Daoy (cell line): ENCODE results near the gene JPH3. TPM values are rescaled to one million over a fixed set of nuclear protein-coding genes. Genes with fewer than 3 reads are reported as not detected.

ENCODE experiments used
- DNase-seq: peaks from one replicate; pipeline ENCODE4 v3.0.0-alpha.2; 2015; ENCODE audit warnings: low read depth
- total RNA-seq: library from RNA; depleted of rRNA; stranded (reverse); fragments of >200 nt; shearing (Covaris generic); gene quantifications from 2 replicates; pipeline ENCODE4 v1.2.3, GENCODE V29; 2014

JPH3 gene
- total RNA-seq, 1 experiment from 2014 or later: 6.2 TPM

DNA sequence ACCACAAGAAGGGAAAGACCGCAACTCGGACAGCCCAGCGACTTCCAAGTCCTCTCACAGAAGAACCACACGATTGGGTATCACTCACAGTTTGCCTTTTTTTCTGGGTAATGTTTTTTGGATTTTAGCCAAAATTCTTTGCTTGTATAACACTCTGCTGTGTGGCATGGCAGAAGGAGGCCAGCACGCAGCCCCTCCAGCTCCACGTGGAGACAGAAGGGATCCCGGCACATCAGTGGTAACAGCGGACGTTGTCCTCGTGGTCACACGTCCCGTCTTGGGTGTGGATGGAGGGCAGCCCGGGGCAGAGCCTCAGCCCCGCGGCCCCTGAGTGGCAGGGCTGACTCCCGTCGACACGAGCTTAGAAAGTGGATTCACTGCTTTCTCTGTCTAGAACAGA, 94.4 kb downstream of the JPH3 start:
- DNase-seq: no peak

DNA sequence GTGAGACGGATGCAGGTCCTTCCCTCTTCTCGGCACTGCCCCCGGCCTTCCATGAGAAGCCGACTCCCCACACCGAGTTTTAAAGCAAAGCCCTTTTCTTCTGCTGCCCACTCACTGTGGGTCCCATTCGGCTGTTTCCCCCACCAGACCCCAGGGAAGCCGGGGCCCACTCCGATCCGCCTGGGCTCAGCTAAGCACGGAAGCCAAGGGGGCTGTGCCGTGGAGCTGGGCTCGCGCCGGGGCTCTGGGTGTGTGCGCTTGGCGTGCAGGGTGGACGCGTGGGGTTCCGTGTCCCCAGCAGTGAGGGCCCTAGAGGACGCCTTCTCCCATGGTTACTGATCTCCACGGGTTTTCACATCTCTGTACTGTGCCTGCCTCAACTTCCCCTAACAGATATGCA, 94.9 kb downstream of the JPH3 start:
- no peak for DNase-seq

DNA sequence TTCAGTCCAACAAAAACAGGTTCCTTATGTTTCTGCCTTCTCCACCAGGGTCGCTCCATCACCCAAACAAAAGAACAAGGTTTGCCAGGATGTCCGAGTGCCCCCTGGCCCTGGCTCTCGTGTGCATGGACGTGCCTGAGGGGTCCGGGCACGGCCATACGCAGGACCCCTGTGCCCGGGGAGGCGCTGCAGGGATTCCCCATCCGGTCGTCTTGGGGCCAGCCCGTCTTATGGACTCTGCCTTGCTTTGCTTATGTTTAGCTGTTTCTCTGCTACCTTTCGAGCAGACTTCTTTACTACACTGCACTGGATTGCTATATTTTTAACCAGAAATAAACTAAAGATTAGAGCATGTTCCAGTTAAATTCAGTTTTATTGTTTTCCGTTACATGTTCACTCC, 95.5 kb downstream of the JPH3 start:
- no peak for DNase-seq

DNA sequence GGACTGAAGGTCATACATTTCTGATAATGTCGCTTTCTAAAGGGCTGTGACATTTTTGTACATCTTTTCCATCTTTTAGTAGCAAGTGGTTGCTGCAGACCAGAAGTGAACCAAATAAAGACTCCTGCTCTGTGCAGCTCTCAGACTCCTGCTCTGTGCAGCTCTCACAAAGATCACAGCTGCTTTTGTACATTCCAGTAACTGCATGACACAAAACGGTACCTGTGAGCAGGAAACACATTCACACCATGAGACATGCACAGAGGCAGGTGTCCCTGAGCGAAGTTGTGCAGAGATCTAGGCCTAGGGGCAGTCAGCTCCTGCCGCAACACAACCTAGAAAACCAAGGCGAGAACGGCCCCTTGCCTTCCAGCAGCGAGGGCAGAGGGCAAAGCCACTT, 95.9 kb downstream of the JPH3 start:
- DNase-seq: no peak

DNA sequence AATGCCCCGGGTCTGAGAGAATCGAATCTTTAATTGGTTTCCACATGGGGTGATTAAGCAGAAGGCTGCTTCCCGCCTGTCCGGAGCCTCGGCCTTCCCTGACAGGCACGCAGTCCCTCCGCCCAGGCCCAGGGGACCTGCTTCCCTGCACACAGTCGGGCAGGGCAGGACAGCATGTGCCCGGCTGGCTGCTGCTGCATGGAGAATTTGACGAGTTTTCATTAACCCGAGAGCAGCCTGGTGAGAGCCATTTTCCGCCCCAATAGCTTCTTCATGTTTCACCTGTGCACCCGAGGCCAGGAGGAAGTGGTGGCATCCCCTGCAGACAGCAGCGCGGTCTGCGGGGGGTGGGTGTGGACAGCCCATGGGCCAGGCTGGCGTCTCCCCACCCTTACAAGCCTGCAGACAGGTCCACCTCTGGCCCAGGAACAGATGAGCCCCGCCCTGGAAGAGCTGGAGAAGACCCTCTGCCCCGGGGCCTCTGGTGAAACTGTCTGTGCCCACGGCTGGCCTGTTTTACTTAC, 96.4 kb downstream of the JPH3 start:
- DNase-seq: no peak

DNA sequence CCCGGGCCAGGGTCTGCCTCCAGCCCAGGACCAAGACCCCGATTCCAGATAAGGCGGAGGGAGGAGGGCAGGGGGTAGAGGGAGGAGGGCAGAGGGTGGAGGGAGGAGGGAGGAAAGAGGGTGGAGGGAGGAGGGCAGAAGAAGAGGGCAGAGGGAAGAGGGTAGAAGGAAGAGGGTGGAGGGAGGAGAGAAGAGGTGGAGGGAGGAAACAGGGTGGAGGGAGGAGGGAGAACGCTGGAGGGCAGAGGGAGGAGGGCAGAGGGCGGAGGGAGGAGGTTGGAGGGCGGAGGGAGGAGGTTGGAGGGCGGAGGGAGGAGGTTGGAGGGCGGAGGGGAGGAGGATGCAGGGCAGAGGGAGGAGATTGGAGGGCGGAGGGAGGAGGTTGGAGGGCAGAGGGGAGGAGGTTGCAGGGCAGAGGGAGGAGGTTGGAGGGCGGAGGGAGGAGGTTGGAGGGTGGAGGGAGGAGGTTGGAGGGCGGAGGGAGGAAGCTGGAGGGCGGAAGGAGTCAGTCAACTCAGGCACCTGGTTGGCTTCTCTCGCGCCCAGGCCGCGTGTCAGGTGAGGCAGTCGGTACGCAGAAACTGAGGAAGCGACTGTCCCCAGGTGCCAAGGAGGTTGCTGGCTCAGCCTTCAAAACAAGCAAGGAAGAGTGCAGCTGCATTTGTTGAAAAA, 98.2 kb downstream of the JPH3 start:
- no peak for DNase-seq

DNA sequence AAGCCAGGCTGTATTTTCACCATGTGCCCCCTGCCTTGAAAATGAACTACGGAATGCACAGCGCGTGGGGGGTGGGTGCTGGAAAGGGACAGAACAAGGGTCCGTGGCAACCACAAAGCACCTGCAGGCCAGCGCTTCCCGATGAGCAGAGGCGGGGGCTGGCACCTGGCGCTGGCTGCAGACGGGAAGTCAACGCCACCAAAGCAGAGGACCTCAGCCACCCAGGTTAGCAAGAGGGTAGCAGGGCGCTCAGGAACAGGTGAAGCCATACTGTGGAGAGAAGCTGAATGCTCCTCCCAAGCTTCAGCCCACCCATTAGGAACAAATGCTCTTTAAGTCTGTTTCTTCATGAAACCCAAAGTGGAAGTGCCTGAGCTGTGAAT, 98.8 kb downstream of the JPH3 start:
- no peak for DNase-seq

DNA sequence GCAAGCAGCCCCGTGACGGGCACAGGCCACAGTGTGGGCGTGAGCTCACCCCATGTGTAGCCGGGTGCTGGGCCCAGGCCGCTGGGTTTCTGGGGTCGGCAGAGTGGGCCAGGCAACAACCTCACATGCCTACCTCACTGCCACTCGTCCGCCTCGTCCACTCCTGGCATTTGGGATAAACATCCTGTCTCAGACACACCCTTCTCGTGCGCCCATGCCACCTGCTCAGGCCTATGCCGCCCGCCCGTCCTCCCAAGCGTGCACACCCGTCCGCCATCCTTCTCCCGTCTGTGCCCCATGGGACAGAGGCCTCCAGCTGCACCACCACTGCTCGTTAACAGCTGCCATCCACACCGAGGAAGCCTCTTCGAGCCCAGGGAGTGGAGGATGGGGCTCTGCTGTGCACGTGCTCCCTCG, 99.2 kb downstream of the JPH3 start:
- DNase-seq: no peak

DNA sequence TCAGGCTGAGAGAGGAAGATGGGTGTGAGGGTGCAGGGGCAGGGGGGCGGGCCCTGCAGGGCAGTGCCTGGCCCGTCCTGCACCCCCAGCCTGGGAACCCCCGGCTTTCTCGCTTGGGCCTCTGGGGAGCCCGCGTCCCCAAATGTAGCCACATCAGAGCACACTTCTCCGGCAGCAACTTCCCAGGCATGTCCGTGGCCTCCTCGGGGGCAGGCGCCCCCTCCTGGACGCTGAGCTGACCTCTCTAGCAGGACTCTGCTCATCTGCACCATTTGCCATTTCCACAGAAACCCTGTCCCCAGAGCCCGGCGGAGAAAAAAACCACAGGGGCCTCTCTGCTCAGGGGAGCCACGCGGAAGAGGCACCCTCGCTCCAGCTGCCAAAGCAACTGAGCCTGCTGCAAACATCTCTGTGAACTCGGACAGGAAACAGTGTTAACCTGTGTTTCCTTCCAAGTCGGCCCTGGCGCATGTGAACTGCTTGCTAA, 100.1 kb downstream of the JPH3 start:
- no peak for DNase-seq

DNA sequence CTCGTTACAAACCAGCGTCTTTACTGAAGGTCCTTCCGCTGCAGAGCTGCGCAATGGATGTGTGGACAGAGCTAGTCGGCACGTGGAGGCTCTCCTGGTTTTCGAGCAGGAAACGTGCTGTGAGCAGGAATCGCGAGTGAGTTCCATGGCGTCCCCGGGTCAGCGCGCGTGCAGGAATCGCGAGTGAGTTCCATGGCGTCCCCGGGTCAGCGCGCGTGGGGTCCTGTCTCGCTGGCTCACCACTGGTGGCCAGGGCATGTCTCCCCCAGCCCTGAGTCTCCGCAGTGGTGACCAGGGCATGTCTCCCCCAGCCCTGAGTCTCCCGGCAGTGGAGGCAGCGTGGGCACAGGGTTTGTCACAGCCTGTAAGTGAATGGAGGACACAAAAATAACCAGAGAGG, 100.8 kb downstream of the JPH3 start:
- no peak for DNase-seq

DNA sequence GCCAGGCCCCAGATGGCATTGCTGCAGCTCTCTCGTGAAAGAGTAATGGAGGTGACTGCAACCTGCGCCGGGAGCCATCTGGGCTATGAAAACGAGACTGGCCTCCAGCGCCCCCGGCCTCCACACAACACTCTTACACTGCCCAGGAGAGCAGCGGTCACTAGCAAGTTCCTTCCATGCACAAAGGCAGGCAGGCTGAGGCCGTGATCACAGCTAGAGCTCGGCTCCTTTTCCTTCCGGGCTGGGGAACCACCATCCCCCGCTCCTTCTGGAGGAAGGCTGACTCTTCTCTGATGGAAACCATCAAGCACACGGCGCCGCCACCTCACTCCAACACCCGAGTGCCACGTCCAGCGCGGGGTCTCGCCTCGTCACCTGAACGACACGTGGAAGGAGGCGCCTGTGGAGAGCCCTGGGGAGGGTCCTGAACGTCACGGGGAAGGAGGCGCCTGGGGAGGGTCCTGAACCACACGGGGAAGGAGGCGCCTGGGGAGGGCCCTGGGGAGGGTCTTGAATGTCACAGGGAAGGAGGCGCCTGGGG, 101.6 kb downstream of the JPH3 start:
- no peak for DNase-seq

DNA sequence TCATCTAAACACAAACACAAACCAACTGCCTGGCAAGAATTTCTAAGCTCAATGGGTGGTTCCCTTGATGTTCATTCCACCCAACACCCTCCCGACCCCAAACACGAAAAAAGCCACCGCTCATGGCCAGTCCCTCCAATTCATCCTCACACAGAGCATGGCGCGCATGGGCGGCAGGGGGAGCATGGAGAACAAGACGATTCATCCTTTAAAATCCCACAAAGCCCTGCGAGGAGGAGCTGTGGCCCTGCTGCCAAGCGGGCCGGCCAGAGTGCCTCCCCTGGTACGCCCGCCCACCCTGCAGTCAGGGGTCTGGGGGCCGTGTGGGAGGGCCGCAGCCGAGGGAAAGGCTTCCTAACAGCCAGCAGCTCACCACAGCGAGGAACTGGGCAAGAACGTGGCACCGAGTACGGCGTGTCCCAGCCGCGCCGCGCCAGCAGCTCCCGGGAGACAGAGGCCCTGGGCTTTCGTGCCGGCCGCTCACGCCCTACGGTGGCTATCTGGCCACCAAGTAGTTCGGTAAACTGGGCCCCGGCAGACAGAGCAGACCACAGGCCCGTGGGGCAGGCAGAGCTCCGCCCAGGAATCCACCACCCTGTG, 102.5 kb downstream of the JPH3 start:
- no peak for DNase-seq

DNA sequence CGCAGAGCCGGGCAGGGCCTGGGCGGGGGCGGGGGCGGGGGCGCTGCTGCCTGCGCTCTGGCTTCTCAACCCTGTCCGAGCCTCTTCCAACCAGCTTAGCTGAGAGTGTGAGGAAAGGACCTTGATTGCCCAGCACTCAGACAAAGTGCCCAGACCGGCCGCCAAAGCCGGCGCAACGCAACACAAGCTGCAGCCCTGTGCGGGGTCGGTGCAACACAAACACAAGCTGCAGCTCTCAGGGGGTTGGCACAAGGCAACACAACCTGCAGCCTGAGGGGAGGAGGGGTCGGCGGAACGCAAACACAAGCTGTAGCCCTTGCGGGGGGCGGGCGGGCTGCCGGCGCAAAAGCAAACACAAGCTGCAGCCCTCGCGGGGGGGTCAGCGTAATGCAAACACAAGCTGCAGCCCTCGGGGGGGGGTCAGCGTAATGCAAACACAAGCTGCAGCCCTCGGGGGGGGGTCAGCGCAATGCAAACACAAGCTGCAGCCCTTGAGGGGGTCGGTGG, 103.5 kb downstream of the JPH3 start:
- no peak for DNase-seq

DNA sequence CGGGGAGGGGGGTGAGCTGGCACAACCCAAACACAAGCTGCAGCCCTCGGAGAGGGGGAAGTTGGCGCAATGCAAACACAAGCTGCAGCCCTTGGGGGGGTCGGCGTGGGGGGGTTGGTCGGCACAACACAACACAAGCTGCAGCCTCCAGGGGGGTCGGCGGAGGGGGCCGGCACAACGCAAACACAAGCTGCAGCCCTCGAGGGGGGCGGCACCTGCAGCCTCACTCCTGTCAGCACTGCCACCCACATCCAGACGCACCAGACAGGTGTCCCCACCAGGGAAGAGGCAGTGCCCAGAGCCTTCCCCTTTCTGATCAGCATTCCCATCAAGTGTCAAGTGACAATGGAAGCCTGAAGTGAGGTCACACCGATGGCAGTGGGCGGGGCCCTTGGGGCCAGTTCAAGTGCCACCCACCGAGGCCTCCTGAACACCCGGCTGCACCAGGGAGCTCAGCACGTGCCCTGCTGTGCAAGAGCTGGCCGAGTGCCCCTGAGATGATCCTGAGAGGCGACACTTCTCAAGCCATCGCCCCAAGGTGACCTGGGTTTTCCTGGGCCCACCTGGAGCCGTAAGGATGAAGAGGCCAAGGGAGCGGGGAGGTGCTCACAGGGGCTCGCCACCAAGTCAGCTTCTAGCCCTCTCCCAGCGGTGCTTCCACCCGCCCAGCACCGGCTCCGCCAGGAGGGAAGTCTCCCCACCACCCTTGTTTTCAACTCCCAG, 104.1 kb downstream of the JPH3 start:
- DNase-seq: no peak

DNA sequence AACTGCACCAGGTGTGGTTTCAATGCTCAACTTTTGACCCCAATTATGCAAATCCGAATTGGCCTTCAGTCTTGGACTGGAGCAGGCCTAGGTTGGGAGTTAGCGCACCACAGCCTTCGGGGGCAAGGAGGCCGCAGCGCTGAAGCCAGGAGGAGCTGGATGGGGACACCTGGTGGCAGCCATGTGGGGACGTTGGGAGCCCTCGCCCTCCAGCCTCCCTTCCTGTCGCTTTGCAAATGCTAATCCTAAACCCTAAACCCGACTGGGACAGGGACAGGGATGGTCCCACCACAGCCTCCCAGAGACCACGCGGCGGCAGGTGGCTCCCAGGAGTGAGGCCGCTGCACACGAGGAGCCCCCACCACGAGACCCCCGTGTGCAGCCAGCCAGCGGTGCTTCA, 104.8 kb downstream of the JPH3 start:
- no peak for DNase-seq

DNA sequence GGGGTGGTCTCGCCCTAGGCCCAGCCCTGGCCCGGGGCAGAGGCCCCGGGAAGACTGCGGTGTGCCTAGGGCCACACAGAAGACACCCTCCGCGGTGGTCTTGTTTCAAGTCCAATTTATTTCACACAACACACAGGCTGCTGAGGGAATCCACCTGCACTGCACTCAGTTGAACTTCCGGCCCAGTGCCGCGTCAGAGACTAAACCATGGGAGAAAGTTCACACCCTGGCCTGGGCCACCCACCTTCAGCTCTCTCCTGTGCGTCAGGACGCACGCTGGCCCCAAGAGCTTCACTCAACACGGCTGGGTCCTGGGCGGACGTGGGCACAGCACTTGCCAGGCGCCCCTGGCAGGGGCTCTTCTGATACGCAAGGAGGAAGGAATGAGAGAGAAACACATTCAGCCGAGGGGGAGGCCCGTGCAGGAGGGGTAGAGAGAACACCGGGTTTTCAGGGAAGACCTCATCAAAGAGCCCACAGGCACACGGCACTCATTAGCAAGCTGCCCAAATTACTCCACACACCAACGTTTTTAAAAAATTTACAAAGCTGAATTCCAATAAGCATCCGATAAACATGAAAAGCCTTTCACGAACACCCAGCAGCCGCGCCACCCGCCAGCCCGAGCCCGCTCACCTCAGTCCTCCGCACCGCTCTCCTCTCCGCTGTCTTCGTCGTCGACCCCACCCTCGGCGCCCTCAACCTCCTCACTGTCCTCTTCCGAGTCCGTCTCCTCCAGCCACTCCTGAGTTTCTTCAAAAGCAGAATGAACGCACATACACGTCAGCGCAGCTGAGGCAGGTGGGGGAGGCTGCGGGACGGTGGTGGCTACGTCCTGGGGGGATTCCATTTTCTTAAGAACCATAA, 105.6 kb downstream of the JPH3 start:
- no peak for DNase-seq

DNA sequence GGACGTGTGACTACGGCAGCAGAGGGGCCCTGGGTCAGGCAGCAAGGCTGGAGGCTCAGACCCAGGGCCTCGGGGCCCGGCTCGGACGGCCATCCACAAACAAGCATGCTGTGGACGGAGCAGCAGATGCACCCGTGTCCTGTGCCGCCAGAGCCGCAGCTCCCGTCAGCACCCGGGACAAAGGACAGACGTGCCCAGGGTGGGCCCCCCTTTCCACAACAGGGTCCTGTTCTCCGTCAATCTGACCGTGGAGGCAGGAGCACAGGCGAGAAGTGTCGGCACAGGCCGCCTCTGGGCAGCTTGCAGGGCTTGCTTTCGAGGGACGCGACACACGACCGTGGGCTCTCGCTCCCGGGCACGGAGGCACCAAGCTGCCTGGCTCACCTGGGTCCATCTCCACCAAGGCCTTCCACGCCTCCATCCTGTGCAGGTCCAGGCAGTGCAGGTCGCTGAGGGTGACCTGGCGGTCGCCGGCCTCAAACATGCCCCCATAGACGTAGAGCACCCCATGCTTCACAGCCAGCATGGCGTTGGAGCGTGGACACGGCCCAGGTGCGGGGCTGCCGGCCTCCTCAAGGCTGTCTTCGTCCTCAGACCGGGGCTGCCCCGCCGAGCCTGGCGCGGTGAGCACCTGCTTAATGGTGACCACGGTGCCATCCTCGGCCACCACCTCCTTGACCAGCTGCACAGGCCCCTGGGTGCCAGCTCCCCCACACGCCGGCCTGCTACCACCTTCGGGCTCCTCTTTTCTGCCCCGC, 106.8 kb downstream of the JPH3 start:
- no peak for DNase-seq

DNA sequence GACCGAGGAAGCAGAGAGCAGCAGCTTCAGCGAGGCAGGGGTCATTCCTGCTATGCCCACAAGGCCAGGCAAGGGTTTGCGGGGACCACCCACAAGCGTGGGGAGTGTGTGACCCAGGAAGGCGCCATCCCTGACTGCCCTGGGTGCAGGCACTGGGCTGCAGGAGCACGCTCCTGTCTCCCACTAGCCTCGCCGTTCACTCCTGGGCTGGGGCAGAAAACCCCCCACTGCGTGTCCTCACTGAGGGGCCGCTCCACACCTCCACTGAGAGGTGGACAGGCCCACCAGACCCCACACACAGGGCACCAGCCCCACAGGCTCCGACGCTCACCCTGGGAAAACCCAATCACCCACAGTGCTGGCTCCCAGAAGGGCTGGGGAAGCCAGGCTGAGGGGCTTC, 107.4 kb downstream of the JPH3 start:
- DNase-seq: no peak

DNA sequence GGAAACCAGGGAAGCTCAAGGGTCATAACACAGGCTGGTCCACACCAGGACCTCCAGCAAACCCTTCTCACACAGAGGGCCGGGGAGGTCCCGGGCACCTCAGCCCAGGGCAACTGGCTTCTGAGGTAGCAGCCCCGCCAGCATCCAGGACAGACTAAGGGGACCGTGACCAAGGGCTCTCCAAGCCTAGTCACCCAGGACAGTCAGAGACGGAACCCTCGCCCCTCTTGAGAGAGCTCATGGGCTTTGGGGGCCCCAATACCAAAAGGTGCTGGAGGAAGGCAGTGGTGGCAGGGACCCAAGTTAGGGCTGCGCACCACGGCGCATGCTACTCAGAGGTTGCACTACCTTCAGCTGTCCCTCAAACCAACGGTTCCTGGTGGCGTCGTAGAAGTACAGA, 108.6 kb downstream of the JPH3 start:
- DNase-seq: no peak

DNA sequence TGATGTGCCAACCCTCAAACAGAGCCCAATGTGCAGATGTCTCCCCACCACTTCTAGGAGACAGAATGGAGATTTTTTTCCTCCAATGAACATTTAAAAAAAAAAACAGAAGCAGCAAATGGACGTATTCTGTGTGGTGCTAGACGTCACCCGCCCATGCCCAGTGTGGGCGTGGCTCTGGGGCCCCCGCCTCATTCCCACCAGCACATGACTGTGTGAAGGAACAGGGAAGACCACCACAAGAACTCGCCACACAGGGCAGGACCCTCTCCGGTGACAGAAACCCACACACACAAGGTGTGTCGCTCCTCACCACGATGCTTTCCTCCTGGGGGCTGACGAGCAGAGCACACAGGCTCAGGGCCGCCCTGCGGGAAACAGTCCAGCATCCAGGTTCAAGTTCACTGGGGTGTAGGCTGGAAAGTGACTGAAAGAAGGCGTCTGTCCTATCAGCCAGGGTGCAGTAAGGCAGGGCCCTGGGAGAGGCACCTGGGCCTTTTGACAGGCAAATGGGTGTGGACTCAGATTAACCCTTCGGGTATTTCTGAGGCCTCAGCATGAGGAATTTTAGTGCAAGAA, 110.0 kb downstream of the JPH3 start:
- DNase-seq: no peak
